H9 (cell line): Measurements from ENCODE around the gene FRY. TPM values are rescaled to one million over a fixed set of nuclear protein-coding genes. Genes with fewer than 3 reads are reported as not detected.

Source experiments
- DNase-seq: peaks from one replicate; pipeline ENCODE4 v3.0.0-alpha.2; 2017
- H2AFZ ChIP-seq: one replicate; pipeline ENCODE4 v1.6.1; 2013; ENCODE audit warnings: mild to moderate bottlenecking, low read length, control low read depth, moderate library complexity
- H2AK5ac ChIP-seq: 2 replicates; pipeline ENCODE4 v1.6.1; 2013; ENCODE audit warnings: low read length, control low read depth, mixed read lengths; ENCODE audit not compliant: insufficient read length
- H2BK120ac ChIP-seq: one replicate; pipeline ENCODE4 v1.6.1; 2013; ENCODE audit warnings: low read depth, mild to moderate bottlenecking, low read length, control low read depth, inconsistent platforms; ENCODE audit not compliant: poor library complexity, severe bottlenecking
- H2BK12ac ChIP-seq: 2 replicates; pipeline ENCODE4 v1.6.1; 2013; ENCODE audit warnings: low read length, control low read depth, mixed read lengths, low read depth; ENCODE audit not compliant: insufficient read length
- H2BK15ac ChIP-seq: 2 replicates; pipeline ENCODE4 v1.6.1; 2013; ENCODE audit warnings: low read depth, low read length, control low read depth
- H2BK20ac ChIP-seq: one replicate; pipeline ENCODE4 v1.6.1; 2013; ENCODE audit warnings: low read depth, mild to moderate bottlenecking, low read length, control low read depth, inconsistent platforms; ENCODE audit not compliant: poor library complexity, severe bottlenecking
- H2BK5ac ChIP-seq: 2 replicates; pipeline ENCODE4 v1.6.1; 2013; ENCODE audit warnings: low read length, control low read depth, mixed read lengths; ENCODE audit not compliant: insufficient read length
- H3K14ac ChIP-seq: 2 replicates; pipeline ENCODE4 v1.6.1; 2013; ENCODE audit warnings: low read length, control low read depth; ENCODE audit not compliant: insufficient read depth
- H3K18ac ChIP-seq: 2 replicates; pipeline ENCODE4 v1.6.1; 2013; ENCODE audit warnings: low read depth, mild to moderate bottlenecking, mixed read lengths, low read length, control low read depth; ENCODE audit not compliant: insufficient read length
- H3K23ac ChIP-seq: 2 replicates; pipeline ENCODE4 v1.6.1; 2013; ENCODE audit warnings: low read length, control low read depth, mixed read lengths, low read depth; ENCODE audit not compliant: insufficient read length
- H3K23me2 ChIP-seq: 2 replicates; pipeline ENCODE4 v1.6.1; 2013; ENCODE audit warnings: low read depth, mild to moderate bottlenecking, mixed read lengths, low read length, control low read depth; ENCODE audit not compliant: insufficient read length, poor library complexity, severe bottlenecking
- H3K27ac ChIP-seq: 2 replicates; pipeline ENCODE4 v1.5.1; 2013; ENCODE audit warnings: low read length, control low read depth, mixed read lengths, low read depth; ENCODE audit not compliant: insufficient read length
- H3K27me3 ChIP-seq: 2 replicates; pipeline ENCODE4 v1.6.1; 2013; ENCODE audit warnings: low read length, control low read depth, inconsistent platforms; ENCODE audit not compliant: insufficient read depth
- H3K4ac ChIP-seq: 2 replicates; pipeline ENCODE4 v1.6.1; 2013; ENCODE audit warnings: low read depth, mild to moderate bottlenecking, control low read depth, inconsistent platforms, low read length, moderate library complexity
- H3K4me1 ChIP-seq: 2 replicates; pipeline ENCODE4 v1.6.1; 2013; ENCODE audit warnings: low read length, control low read depth, inconsistent platforms; ENCODE audit not compliant: insufficient read depth
- H3K4me2 ChIP-seq: 2 replicates; pipeline ENCODE4 v1.6.1; 2013; ENCODE audit warnings: low read length, control low read depth, mixed read lengths; ENCODE audit not compliant: insufficient read length, insufficient read depth
- H3K56ac ChIP-seq: 2 replicates; pipeline ENCODE4 v1.6.1; 2013; ENCODE audit warnings: low read depth, mild to moderate bottlenecking, mixed read lengths, low read length, control low read depth; ENCODE audit not compliant: insufficient read length
- H3K79me1 ChIP-seq: 2 replicates; pipeline ENCODE4 v1.6.1; 2013; ENCODE audit warnings: low read depth, mild to moderate bottlenecking, moderate library complexity, low read length, control low read depth, inconsistent platforms; ENCODE audit not compliant: insufficient read depth, poor library complexity, severe bottlenecking
- H3K79me2 ChIP-seq: 2 replicates; pipeline ENCODE4 v1.6.1; 2013; ENCODE audit warnings: low read length, control low read depth, inconsistent platforms; ENCODE audit not compliant: insufficient read depth
- H3K9ac ChIP-seq: 2 replicates; pipeline ENCODE4 v1.6.1; 2013; ENCODE audit warnings: low read length, control low read depth, mixed read lengths; ENCODE audit not compliant: insufficient read length; ENCODE audit errors: extremely low read depth
- H3K9me3 ChIP-seq: one replicate; pipeline ENCODE4 v1.6.1; 2013; ENCODE audit warnings: low read depth, low read length, inconsistent platforms; ENCODE audit not compliant: control insufficient read depth
- H3T11ph ChIP-seq: one replicate; pipeline ENCODE4 v1.6.1; 2013; ENCODE audit warnings: mild to moderate bottlenecking, low read length, control low read depth, inconsistent platforms
- H4K20me1 ChIP-seq: one replicate; pipeline ENCODE4 v1.6.1; 2013; ENCODE audit not compliant: control insufficient read depth, insufficient read length, insufficient read depth
- H4K5ac ChIP-seq: 2 replicates; pipeline ENCODE4 v1.6.1; 2013; ENCODE audit warnings: low read depth, mild to moderate bottlenecking, mixed read lengths, low read length, control low read depth; ENCODE audit not compliant: insufficient read length
- H4K8ac ChIP-seq: replicated peaks from 2 replicates; pipeline ENCODE4 v1.6.1; 2013; ENCODE audit warnings: low read length, control low read depth, mixed read lengths, low read depth; ENCODE audit not compliant: insufficient read length
- H4K91ac ChIP-seq: 2 replicates; pipeline ENCODE4 v1.6.1; 2013; ENCODE audit warnings: low read depth, mild to moderate bottlenecking, moderate library complexity, mixed read lengths, low read length, control low read depth; ENCODE audit not compliant: insufficient read length
- H3K27ac Mint-ChIP-seq, 3 experiments: 2 replicates in 2 of 3; 3 replicates in 1 of 3; pipeline ENCODE4 v1.8.0; 2020 to 2021; ENCODE audit warnings: mixed read lengths in 3 of 3, mild to moderate bottlenecking in 1 of 3, moderate library complexity in 1 of 3
- H3K27me3 Mint-ChIP-seq: 2 replicates; pipeline ENCODE4 v1.8.0; 2021; ENCODE audit warnings: low read depth, mild to moderate bottlenecking, moderate library complexity, mixed read lengths
- H3K36me3 Mint-ChIP-seq, 3 experiments: 2 replicates in 2 of 3; 3 replicates in 1 of 3; pipeline ENCODE4 v1.8.0; 2020 to 2021; ENCODE audit warnings: low read depth in 3 of 3, mixed read lengths in 3 of 3; ENCODE audit not compliant: insufficient read depth in 1 of 3
- H3K4me1 Mint-ChIP-seq, 2 experiments: 2 replicates each; pipeline ENCODE4 v1.8.0; 2020; ENCODE audit warnings: mixed read lengths in 2 of 2
- H3K4me3 Mint-ChIP-seq, 2 experiments: 2 replicates in 1 of 2; 3 replicates in 1 of 2; pipeline ENCODE4 v1.8.0; 2020 to 2021; ENCODE audit warnings: mild to moderate bottlenecking in 2 of 2, mixed read lengths in 2 of 2, moderate library complexity in 1 of 2
- H3K9me3 Mint-ChIP-seq, 2 experiments: 2 replicates in 1 of 2; 3 replicates in 1 of 2; pipeline ENCODE4 v1.8.0; 2020; ENCODE audit warnings: mild to moderate bottlenecking in 2 of 2, mixed read lengths in 2 of 2, moderate library complexity in 1 of 2
- WGBS: extraction: QIAGEN DNeasy Blood & Tissue Kit; methylation state at CpG from one replicate; pipeline ENCODE4 v1.1.7; 2013; ENCODE audit warnings: missing lambda C conversion rate, low lambda C conversion rate, mixed read lengths; ENCODE audit not compliant: insufficient read length; ENCODE audit errors: extremely low coverage; 5-methylcytosine and 5-hydroxymethylcytosine counted together
- total RNA-seq: library from RNA; stranded (reverse); gene quantifications from 2 replicates; pipeline ENCODE4 v1.2.1, GENCODE V29; 2021
- TF ChIP-seq, protein P1 (sequence below): fragments of 200-600 bp; sonication (generic); conservative IDR thresholded peaks from 3 replicates; pipeline ENCODE4 v1.8.0; 2021; ENCODE audit warnings: antibody characterized with exemption, mild to moderate bottlenecking

Gene FRY
- total RNA-seq, 1 experiment from 2014 or later, result 5.2 TPM

DNA sequence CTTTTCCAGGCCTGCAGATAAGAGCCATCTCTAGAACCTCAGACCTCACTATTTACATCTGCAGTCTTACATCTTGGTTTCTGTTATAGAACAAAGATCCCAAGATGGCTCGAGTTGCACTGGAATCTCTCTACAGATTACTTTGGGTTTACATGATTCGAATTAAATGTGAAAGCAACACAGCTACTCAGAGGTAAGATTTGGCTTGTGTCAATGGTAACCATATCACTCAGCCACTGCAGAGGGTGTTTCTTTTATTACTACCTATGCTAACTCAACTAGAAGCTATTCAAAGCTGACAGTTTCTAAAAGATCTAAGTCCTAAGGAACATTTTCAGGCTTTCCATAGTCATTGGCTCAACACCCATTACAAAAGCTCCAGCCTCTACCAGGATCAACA, 115.6 kb downstream of the FRY start:
- Mint-ChIP-seq H3K4me1 (peaks cover 12 to 22% of the 10 kb centered on the region in 2 experiments), H3K36me3 (no peaks in the 10 kb centered on the region), H3K9me3 (no peaks in the 10 kb centered on the region; a peak in 1 of 5 replicates), H3K4me3 (no peak overlapping the region), H3K27me3 (no peaks in the 10 kb centered on the region), H3K27ac (no peak overlapping the region; a peak in 1 of 7 replicates)
- Histone ChIP-seq H2BK15ac (no peak overlapping the region), H3K4me1 (no peaks in the 10 kb centered on the region; the same call in 1 of the 2 replicates), H3K79me1 (no peaks in the 10 kb centered on the region), H3K79me2 (no peaks in the 10 kb centered on the region), H3K9me3 (no peaks in the 10 kb centered on the region), H4K5ac (no peak overlapping the region), H2BK20ac (no peak overlapping the region), H3K9ac (no peak overlapping the region), H3K4ac (no peak overlapping the region), H3K23me2 (no peaks in the 10 kb centered on the region), H3K4me2 (no peak overlapping the region), H2BK120ac (no peak overlapping the region), H4K8ac (no peak overlapping the region), H2AFZ (no peak overlapping the region), H2AK5ac (no peak overlapping the region), H4K20me1 (no peaks in the 10 kb centered on the region), H3K27ac (no peak overlapping the region), H3K23ac (no peak overlapping the region), H3K27me3 (no peaks in the 10 kb centered on the region), H3T11ph (no peak overlapping the region), H2BK5ac (no peak overlapping the region), H3K14ac (no peak overlapping the region), H3K18ac (no peak overlapping the region), H2BK12ac (no peak overlapping the region), H4K91ac (no peak overlapping the region), H3K56ac (no peak overlapping the region)
- DNase-seq, result no peak
- TF ChIP-seq, protein P1, sequence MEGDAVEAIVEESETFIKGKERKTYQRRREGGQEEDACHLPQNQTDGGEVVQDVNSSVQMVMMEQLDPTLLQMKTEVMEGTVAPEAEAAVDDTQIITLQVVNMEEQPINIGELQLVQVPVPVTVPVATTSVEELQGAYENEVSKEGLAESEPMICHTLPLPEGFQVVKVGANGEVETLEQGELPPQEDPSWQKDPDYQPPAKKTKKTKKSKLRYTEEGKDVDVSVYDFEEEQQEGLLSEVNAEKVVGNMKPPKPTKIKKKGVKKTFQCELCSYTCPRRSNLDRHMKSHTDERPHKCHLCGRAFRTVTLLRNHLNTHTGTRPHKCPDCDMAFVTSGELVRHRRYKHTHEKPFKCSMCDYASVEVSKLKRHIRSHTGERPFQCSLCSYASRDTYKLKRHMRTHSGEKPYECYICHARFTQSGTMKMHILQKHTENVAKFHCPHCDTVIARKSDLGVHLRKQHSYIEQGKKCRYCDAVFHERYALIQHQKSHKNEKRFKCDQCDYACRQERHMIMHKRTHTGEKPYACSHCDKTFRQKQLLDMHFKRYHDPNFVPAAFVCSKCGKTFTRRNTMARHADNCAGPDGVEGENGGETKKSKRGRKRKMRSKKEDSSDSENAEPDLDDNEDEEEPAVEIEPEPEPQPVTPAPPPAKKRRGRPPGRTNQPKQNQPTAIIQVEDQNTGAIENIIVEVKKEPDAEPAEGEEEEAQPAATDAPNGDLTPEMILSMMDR, result no peak
- WGBS, result no CpG with 5 or more reads among the region's 2 CpGs
